CD4-positive, alpha-beta T cell treated with Interleukin-10 for 1 hour (primary cell): ENCODE measurements around the gene OXER1.
A peak's percentile ranks its signal among the peaks of the same experiment; 100 is the strongest.

Experiments used
- DNase-seq: peaks from one replicate; pipeline ENCODE4 v3.0.0-alpha.2; 2020

The OXER1 gene, protein sequence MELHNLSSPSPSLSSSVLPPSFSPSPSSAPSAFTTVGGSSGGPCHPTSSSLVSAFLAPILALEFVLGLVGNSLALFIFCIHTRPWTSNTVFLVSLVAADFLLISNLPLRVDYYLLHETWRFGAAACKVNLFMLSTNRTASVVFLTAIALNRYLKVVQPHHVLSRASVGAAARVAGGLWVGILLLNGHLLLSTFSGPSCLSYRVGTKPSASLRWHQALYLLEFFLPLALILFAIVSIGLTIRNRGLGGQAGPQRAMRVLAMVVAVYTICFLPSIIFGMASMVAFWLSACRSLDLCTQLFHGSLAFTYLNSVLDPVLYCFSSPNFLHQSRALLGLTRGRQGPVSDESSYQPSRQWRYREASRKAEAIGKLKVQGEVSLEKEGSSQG

DNA sequence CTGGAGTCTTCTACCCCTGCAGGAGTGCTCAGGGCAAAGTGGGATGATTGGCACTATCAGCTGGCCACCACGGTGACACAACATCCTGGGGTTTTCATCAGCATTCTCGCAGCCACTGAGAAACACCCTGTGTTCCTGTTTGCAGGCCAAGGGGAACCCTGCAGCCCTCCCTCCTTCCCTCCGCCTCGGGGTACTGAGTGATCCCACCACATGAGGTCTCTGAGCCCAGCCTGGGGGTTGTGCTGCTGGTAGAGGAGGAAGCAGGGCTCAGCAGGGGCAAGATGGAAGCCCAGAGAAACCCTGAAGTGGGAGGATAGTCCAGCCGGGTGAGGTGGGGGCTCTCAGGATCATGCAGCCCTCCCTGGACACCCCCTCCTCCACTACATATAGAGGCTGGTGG, at the start of gene OXER1:
OXER1 (minus strand) TSS at position 40 of the 400 bp plus-strand sequence. CDS start 73 bp downstream, outside the sequence.
- DNase-seq, result no peak

DNA sequence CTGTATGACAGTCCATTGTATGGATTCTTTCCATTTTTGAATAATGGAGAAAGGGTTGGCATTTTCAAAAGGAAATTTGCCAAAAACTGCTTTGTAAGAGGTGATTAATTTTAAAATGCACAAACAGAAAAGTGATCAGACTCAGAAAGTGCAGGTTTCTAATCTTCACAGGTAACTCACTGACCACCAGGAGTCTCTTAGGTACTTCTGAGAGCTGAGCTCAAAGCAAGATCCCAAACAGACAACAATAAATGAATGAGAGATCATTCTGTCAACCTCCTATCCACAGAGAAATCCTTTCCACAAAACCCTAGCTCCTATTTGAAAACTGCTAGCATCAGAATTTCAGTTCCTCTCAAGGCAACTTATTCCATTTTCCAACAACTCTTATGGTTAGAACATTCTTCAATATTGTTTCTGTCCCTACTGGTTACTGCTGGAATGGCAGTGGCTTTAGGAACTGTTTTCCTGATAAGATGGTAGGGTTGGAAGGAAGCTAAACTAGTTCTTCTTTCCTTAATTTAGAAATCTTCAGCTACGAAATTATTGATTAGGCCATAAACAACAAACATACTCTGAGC, 49.1 kb upstream of the OXER1 start:
- DNase-seq, result peak; percentile 12

DNA sequence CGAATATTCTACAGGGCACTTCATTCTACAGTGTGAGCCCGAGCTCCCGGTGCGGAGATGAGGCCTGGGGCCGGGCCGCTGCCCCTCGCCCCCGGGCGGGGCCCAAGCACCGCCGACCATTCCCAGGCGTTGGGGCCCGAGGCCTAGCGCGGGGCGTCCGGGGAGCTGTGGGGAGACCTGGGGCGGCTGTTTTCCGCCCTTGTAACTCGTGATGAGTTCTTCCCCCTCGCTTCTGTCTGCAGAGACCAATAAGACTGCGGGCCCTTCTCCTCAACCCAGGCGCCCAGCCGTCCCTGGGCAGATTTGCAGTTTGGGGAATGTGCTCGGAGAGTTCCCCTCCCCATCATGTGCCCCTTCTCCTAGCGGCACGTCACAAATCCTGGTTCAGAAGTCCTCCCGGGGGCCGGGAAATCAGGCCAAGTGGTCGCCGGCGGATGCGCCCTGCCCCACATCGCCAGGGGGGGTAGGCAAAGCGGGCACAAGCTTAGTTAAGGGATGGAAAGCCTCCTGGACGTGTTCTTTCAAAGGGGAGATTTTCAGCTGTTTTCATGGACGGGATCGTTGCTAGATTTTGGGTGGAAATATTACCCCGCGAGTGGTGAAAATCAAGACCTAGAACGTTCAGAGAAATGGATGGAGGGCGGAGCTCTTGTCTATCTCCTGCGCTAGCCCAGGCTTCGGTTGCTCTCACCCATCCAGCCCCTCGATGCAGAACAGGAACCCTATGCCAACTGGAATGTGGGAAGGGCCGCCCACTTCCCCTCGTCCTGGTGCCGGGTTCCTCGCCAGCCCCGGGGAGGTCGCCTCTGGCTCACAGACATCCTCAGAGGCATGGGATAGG, 47.3 kb upstream of the OXER1 start:
- DNase-seq, result peak; percentile 54

DNA sequence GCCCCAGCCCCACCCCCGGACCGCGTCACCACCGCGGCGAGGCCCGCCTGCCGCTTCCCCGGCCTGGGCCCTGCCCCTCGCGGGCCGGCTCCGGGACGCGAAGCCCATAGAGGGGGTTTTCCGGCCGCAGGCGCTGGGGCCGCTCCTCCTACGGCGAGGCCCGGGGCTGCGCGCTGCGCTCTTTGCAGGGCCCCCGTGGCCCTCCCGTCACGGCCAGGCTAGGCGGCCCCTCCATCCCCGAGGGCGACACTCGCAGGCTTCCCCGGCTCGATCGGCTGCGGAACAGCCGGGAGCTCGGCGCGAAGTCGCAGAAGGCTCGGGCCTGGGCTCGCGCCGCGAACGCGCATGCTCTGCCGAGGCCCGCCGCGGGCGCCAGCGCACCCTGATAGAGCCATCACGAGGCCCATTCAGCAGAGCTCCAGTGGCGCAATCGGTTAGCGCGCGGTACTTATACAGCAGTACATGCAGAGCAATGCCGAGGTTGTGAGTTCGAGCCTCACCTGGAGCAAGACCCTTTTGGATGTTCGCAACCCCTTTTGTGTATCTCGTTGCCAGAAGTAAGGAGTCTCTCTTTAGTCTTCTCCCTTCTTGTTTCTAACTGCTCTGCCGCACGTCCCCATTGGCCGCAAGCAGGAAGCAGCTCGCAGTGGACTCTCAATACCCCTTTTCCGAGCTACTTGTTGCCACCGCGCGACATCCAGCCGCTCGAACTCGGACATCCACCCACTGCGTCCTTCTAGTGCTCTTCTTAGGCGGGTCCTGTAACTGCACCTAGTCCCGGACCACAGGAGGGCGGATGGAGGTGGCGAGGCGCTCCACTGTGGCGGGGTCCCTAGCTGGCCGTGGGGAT, 46.4 kb upstream of the OXER1 start:
- peak; percentile 97 for DNase-seq

DNA sequence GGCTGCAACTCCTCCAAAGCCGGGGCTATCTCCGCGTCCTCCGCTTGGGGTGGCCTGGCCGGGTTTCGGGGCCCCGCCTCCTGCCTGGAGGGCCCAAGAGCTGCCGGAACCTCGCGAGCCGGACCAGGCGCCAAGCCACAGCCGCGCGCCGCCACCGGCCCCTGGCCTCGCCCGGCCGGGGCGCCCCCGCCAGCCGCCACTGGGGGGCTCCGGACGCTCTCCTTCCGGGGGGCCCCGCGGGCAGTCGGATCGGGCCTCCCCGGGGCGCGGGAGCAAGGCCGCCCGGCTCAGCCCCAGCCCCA, 45.8 kb upstream of the OXER1 start:
- peak; percentile 76 for DNase-seq

DNA sequence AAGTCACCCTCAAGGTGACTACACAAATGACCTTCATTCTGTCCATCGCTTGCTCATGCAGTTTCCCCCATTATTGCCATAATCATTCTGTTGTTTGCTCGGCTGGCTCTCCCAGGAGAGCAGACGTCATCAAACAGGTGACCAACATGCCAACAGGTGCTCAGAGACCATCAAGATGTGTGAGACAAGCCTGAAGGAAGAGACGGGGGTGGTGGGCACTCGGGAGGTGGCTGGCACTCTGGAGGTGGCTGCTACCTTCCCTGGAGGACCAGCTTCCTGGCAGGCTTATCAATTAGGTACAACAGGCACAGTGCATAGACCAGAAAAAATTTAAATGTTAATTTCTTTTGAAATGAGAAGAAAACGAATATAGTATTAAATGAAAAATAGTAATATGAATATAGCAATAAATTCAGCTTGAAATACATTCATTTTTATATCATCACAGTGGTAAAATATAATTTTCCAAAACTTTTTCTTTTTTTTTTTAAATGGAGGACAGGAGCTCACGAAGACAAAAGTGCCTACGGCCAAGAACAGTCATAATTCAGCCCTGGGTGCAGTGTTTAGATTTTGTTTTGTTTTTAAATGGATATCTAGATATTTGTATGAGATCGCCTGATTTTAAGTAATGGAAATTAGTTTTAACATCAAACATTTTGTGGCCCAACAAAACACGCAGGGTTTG, 45.3 kb upstream of the OXER1 start:
- no peak for DNase-seq

DNA sequence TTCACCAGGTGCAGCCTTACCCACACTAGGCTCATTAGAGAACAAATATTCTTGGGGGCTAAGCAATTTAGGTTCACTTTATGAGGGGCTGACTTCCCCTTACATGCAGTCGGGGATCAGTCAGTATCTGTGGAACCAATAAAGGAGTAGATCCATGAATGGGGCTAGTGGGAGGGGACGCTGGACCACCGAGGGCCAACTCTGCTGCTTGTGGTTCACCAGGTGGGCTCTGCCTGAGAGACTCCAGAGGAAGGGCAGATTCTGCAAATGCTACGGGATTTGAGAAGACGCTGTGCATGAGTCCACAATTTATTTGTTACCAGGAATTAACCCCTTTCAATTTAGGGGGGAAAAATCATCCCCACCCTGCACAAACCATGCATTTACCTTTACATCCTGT, 44.4 kb upstream of the OXER1 start:
- DNase-seq, result no peak

DNA sequence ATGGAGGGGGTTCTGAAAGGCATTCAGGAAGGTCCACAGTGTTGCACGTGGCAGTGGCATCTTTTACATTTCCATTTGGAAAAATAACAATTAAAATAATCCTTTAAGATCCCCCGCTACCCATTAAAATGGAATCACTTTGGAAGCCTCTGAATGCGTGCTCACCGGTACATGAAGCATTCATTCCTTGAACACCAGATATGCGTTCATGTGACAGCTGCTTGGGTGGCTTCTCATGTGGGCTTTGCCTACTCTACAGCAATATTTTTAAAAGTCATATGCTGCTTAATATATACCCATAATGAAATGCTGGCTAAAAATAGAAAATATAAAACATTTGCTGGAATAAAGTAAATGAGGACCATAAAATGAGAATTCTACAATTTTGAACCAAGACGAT, 42.9 kb upstream of the OXER1 start:
- DNase-seq, result no peak

DNA sequence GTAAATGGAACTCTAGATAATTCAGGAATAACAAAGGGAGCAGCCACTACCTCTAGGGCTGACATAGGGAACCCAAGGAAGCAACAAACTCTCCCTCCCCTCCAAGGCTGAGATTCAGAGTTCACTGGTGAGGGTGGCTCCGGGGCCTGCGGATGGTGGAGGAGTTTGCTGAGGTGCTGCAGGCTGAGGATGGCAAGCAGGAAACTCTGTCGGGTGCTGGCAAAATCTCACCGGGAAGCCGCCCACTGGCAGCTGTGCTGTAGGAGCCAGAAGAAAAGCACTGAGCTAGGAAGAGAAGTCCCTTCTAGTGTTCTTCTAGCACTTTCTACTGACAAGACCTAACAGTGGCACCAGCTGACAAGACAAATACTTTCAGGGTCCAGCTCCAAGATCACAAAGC, 41.0 kb upstream of the OXER1 start:
- DNase-seq, result no peak

DNA sequence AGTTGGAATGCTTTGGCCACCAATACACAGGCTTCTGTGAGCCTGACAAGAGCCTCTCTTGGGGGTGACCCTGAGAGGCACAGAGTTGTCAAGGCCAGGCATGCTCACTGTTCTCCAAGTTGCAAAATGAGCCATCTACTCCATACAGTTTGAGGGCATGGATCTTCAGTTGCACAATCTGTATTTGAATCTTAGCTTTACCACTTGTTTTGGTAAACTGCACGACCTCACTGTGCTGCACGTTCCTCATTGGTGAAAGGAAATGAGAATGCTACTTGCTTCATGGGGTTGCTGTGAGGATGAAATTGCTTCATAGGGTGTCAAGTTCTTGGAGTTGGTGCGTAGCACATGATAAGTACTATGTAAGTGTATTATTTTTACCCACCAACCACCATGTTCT, 40.4 kb upstream of the OXER1 start:
- DNase-seq, result no peak

DNA sequence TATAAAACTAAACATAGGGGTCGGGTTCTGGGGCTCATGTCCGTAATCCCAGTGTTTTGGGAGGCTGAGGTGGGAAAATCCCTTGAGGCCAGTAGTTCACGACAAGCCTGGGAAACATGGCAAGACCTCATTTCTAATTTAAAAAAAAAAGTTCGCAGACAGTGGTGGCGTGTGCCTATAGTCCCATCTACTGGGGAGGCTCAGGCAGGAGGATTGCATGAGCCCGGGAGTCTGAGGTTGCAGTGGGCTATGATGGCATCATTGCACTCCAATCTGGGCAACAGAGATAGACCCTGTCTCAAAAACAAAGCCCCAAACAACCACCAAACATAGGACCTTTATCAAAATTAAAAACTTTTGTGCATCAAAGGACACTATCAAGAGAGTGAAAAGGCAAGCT, 38.2 kb upstream of the OXER1 start:
- no peak for DNase-seq

DNA sequence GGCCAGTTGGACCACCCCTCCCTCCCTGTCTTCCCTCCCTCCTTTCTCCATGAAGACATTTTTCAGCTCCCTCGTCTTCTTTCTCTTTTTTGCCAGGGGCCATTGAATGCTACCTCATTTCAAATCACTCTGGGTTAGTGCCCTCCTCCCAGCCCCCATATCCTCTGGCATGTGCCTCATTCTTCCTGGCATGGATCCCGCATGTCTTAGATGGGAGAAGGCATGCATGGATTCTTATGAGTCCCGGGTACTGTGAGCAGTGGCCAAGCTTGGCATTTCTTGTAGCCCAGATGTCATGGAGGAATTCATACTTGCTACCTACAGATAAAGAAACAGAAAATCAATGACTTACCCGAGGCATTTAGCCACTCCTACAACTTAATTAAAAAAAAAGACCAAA, 37.4 kb upstream of the OXER1 start:
- DNase-seq, result no peak

DNA sequence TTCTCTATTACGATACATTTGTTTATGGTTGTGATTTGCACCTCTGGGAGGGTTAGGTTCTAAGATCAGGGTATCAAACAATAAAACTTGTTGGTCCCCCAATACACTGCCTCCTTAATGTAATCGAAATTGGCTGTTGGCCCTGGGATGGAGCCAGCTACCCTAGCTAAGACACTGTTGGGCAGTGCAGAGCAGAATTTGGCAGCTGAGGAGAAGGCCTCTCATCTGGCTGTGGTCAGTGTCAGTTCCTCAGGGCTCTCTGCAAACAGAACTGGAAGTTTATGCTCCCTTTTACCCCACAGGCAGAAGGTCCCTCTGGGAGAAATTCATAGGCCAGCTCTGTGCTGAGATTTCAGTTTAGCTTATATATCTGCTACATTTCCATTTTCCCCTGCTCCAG, 37.0 kb upstream of the OXER1 start:
- DNase-seq, result no peak

DNA sequence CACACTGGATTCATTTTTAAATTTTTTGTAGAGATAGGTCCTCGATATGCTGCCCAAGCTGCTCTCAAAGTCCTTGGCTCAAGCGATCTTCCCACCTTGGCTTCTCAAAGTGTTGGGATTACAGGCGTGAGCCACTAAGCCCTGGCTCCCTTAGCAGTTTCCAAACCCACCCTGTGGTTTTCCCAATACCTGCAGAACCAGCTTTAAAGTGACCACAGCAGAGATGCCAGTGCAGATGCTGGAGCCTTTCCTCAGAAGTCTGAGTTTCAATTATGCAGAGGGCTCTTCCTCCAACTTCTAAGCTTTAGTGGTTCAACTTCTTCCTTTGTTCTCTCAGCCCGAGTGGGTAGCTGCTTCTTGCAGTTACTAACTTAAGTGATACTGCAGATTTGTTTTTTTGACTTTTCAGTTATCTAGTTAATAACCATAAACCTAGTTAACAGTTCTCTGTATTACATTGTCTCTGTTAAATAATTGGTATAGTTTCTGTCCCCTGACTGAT, 36.6 kb upstream of the OXER1 start:
- DNase-seq, result no peak

DNA sequence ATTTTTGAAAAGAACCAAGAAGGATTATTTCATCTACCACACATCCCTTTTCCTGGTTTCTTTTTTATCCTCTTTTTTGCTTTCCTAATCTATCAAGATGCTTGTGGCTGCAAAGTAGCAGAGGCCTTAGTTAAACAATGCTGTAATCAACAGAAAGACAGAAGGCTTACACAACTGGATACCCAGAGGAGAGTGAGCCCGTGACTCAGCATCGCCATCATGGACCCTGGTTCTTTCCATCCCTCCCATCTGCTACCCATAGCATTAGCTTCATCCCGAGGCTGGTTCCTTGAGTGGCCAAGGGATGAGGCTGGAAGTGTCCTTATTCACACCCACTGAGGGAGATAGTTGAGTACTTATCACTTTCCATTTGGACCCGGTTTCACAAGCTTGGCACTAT, 35.9 kb upstream of the OXER1 start:
- DNase-seq, result no peak

DNA sequence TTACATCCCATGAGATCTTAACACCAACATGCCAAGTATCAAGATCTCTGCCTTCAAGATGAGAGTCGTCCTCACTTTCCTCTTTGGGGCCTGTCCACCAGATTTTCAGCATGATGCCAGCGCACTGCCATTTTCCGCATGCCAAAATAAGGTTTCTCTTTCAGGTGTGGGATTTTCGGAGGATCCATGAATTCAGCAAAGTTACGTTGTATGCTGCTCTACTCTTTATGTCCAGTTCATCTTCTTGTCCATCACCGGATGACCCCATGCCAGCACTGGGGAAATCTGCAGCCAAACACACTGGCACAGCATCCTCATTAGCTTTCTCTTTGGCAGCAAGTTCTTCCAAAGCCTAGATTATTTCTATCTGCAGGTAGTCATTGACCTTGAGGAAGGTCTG, 33.3 kb upstream of the OXER1 start:
- no peak for DNase-seq

DNA sequence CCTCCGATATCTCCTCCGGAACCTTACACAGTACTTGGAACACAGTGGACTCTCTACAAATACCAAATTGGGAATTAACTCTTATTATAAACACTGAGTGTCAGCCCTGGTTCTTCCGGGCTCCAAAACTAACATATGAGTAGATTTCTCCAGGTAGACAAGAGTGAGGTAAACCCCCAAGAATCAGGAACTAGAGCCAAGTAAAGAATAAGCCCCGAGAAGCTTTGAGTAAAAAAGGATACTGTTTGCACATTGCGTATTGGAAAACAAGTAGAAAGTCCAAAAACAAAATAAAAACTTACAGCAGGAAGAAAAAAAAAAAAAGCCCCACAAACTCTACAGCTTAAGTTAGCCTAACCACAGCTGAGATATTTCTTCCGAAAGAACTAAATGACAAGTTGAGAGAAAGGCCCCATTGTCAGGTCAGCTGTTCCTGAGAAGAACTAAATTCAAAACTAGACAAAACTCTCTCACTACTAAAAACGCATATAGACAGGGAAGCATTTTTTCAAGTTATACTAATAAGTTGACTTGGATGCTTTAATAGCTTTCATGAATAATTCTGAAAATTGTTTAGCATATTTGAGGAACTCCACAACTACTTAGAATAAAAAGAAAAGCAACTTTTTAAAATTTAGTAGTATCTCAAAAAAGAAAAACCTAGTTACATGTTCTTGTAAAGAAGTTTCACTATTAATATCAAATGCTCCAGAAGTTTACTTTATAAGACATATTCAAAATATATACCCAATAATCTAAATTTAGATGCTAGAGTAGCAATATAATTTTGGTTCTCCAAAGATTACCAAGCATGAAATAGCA, 32.7 kb upstream of the OXER1 start:
- no peak for DNase-seq

DNA sequence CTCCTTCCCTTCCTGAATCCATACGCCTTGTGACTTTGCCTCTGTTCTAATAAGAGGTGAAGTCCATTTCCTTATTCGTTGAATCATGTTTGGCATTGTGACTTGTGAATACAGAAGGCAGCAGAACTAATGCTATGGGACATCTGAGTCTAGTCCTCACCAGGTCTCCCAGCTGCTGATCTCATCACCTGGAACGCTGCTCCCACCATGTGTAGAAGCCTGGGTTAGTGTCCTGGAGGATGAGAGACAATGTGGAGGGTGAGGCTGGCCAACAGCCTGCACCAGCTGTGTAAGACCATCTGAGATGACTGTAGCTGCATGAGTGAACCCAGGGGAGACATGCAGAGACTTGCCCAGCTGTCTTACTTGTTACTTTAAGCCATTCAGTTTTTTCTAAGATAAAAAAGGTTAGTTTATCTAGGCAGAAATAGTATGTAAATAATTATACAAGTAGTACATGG, 31.9 kb upstream of the OXER1 start:
- DNase-seq, result no peak

DNA sequence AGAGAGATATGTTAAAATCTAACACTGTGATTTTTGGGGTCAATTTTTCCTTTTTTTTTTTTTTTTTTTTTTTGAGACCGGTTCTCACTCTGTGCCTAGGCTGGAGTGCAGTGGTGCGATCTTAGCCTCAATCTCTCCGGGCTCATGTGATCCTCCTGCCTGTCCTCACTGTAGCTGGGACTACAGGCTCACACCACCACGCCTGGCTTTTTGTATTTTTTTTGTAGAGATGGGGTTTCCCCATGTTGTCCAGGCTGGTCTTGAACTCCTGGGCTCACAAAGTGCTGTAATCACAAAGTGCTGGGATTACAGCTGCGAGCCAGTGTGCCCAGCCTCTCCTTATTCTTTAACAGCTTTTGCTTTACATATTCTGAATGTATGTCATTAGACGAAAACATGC, 31.3 kb upstream of the OXER1 start:
- DNase-seq, result no peak

DNA sequence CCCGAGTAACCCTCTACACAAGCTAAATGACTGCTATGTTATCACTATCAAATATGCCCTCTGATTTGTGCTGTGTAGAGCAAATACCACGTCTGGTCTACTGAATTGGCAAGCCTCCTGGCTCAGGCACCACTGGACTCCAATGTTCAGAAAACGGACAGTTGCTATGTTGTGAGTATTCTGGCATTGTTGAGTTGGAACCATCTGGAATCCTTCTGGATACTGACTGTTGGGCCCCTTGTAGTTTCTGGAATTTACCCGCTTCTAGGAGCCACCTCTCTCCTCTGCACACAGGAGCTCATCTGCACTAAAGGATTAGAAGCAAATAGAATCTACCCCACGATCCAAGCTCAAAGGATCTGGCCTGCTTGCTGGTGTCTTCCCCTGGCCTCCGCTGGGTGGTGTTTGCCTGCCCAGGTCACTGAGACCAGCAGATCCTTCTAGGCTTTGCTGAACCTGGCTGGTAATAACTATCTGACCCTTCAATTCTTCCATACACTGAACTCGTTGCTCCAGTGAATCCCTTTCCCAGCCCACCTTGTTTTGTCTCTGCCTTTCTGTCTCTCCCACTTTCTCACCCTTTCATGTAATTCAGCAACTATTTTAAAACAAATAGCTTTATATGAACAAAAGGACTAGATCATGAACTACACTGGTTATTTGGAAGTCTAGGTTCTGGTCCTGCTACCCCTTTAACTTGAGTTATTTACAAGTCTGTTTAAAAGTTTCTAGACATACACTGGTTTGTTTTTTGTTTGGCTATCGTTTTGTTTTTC, 30.5 kb upstream of the OXER1 start:
- DNase-seq, result no peak
